Parathyroid adenoma (tissue), 2 donors: ENCODE measurements around the gene MALT1.

Experiments used
- H2AFZ ChIP-seq: fragments of 300-600 bp; sonication (generic); one replicate; pipeline ENCODE4 v1.7.0; 2017; ENCODE audit warnings: antibody characterized with exemption, mild to moderate bottlenecking
- H3K27ac ChIP-seq: fragments of 300-600 bp; sonication (generic); one replicate; pipeline ENCODE4 v1.7.0; 2017
- H3K27me3 ChIP-seq: fragments of 300-600 bp; sonication (generic); one replicate; pipeline ENCODE4 v1.7.0; 2017; ENCODE audit warnings: low read length; ENCODE audit not compliant: control insufficient read depth, insufficient read depth
- H3K36me3 ChIP-seq: fragments of 300-600 bp; sonication (generic); one replicate; pipeline ENCODE4 v1.7.0; 2017; ENCODE audit warnings: low read length; ENCODE audit not compliant: control insufficient read depth, insufficient read depth
- H3K4me1 ChIP-seq: fragments of 300-600 bp; sonication (generic); one replicate; pipeline ENCODE4 v1.7.0; 2017; ENCODE audit warnings: control low read depth
- H3K4me2 ChIP-seq: fragments of 300-600 bp; sonication (generic); one replicate; pipeline ENCODE4 v1.7.0; 2017; ENCODE audit warnings: low read length
- H3K4me3 ChIP-seq: fragments of 300-600 bp; sonication (generic); one replicate; pipeline ENCODE4 v1.7.0; 2017; ENCODE audit warnings: low read depth, low read length
- H3K79me2 ChIP-seq: fragments of 300-600 bp; sonication (generic); one replicate; pipeline ENCODE4 v1.7.0; 2017; ENCODE audit warnings: control low read depth
- H3K9ac ChIP-seq: fragments of 300-600 bp; sonication (generic); one replicate; pipeline ENCODE4 v1.7.0; 2017; ENCODE audit warnings: mild to moderate bottlenecking
- H3K9me3 ChIP-seq: fragments of 300-600 bp; sonication (generic); one replicate; pipeline ENCODE4 v1.7.0; 2017; ENCODE audit warnings: low read length; ENCODE audit not compliant: control insufficient read depth
- CTCF ChIP-seq: fragments of 300-600 bp; sonication (generic); IDR thresholded peaks from one replicate; pipeline ENCODE4 v1.7.0; 2017; ENCODE audit warnings: antibody characterized with exemption, mild to moderate bottlenecking
- donor health status: primary hyperparathyroidism.

The MALT1 gene

GRCh38 chr18:58803978-58804377 lies 132.7 kb downstream of the MALT1 start:
- Histone ChIP-seq H3K4me1 (no peaks in the 10 kb centered on the region), H3K79me2 (no peaks in the 10 kb centered on the region), H2AFZ (no peak overlapping the region), H3K4me2 (no peak overlapping the region), H3K9me3 (no peaks in the 10 kb centered on the region), H3K27ac (no peak overlapping the region), H3K4me3 (no peak overlapping the region), H3K36me3 (no peaks in the 10 kb centered on the region), H3K27me3 (no peaks in the 10 kb centered on the region), H3K9ac (no peak overlapping the region)
- no peak for TF ChIP-seq CTCF
